ENCODE data around the gene TFG. TPM values are rescaled to one million over a fixed set of nuclear protein-coding genes. Genes with fewer than 3 reads are reported as not detected.

The TFG gene
- total RNA-seq, 1 donor from 2014 or later = 91.3 TPM

GRCh38 chr3:100745617-100746016 is 36.3 kb downstream of the TFG start:
- no peak for DNase-seq (ENCODE audit: low read depth, low spot score)
- no peak for TF ChIP-seq CTCF (conservative IDR thresholded peaks at IDR 0.05)
- no peaks in the 10 kb centered on the region for H3K27me3 Mint-ChIP-seq (ENCODE audit: low read depth)
- no peaks in the 10 kb centered on the region for H3K4me1 Mint-ChIP-seq
- H3K27ac Mint-ChIP-seq (ENCODE audit: unreplicated experiment) = no peak overlapping the region
- peaks cover 17% of the 10 kb centered on the region for H3K36me3 Mint-ChIP-seq (ENCODE audit: low read depth)
- no peak overlapping the region for H3K4me3 Mint-ChIP-seq
- H3K9me3 Mint-ChIP-seq = no peaks in the 10 kb centered on the region

DNA sequence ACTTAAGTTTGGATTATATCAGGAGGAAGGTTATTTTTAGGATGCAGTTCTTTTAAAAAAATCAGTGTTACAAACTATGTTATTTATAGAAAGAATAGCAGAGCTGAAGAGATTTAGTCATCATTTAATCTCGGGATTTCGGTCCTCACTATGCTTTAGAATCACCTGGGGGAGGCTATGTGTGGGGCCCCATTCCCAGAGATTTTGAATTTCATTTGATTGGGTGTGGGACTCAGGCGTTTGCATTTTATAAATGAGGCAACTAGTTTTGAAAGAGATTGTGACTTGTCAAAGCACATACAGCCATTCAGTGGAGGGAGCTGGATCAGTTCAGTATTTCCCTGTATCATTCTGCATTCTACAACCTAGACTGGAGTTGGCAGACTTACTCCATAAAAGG is 36.8 kb downstream of the TFG start:
- Mint-ChIP-seq H3K4me3 (no peak overlapping the region), H3K36me3 (ENCODE audit: low read depth) (peaks cover 18% of the 10 kb centered on the region)
- no peak for TF ChIP-seq CTCF (conservative IDR thresholded peaks at IDR 0.05)

GRCh38 chr3:100748220-100748619 is 38.9 kb downstream of the TFG start:
- H3K36me3 Mint-ChIP-seq (ENCODE audit: low read depth) = peaks cover 22% of the 10 kb centered on the region

More for the DNA sequence above, 36.8 kb downstream of the TFG start:
- Mint-ChIP-seq H3K4me1 (no peaks in the 10 kb centered on the region), H3K9me3 (no peaks in the 10 kb centered on the region), H3K27ac (ENCODE audit: unreplicated experiment) (no peak overlapping the region), H3K27me3 (ENCODE audit: low read depth) (no peaks in the 10 kb centered on the region)
- DNase-seq (ENCODE audit: low read depth, low spot score) = no peak

DNA sequence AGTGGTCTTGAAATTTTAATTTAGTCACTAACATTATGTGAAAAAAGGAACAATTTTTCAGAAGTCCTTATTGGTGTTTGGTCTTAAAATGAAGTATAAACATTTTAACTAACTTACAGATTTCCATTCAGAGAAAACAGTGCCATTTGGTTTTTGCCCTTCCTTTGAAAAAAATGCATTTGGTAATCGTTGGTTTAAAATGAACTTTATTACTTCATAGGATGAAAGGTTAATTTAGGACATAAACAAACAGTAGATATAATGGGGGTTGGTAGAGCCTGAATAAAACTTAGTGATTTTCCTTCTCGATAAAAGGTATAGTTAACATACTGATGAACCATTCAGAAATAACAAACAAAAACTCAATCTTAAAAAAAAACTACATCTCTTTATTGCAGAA is 39.7 kb downstream of the TFG start:
- no peak for DNase-seq (ENCODE audit: low read depth, low spot score)
- TF ChIP-seq CTCF (conservative IDR thresholded peaks at IDR 0.05) = no peak
- Mint-ChIP-seq H3K36me3 (ENCODE audit: low read depth) (peaks cover 23% of the 10 kb centered on the region), H3K27ac (ENCODE audit: unreplicated experiment) (no peak overlapping the region), H3K27me3 (ENCODE audit: low read depth) (no peaks in the 10 kb centered on the region), H3K9me3 (no peaks in the 10 kb centered on the region), H3K4me1 (no peaks in the 10 kb centered on the region), H3K4me3 (no peak overlapping the region)

More at GRCh38 chr3:100748220-100748619, 38.9 kb downstream of the TFG start:
- no peaks in the 10 kb centered on the region for H3K4me1 Mint-ChIP-seq
- no peak overlapping the region for H3K27ac Mint-ChIP-seq (ENCODE audit: unreplicated experiment)
- DNase-seq (ENCODE audit: low read depth, low spot score) = no peak
- TF ChIP-seq CTCF (conservative IDR thresholded peaks at IDR 0.05) = no peak
- no peak overlapping the region for H3K4me3 Mint-ChIP-seq
- no peaks in the 10 kb centered on the region for H3K9me3 Mint-ChIP-seq
- no peaks in the 10 kb centered on the region for H3K27me3 Mint-ChIP-seq (ENCODE audit: low read depth)

DNA sequence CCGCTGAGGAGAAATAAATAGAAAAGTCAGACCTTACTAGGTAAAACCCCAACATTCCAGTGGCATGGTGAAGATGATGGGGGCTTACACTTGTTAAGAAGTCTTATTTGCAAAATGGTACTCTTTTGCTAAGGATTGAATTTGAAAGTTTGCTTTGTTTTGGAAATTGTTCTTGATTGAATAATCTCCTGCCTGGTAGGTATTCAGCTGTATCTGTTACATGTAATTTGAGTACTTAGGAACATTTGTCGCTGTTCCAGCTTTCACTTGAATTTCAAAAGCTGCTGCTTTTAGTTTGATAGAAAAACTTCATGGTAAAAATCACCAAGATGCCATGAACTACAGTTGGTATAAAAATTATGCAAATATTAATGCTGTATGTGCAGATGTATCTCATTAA is 44.6 kb downstream of the TFG start:
- H3K4me1 Mint-ChIP-seq = no peaks in the 10 kb centered on the region
- no peak overlapping the region for H3K27ac Mint-ChIP-seq (ENCODE audit: unreplicated experiment)
- no peaks in the 10 kb centered on the region for H3K9me3 Mint-ChIP-seq
- H3K27me3 Mint-ChIP-seq (ENCODE audit: low read depth) = no peaks in the 10 kb centered on the region
- no peak for DNase-seq (ENCODE audit: low read depth, low spot score)
- peaks cover 16% of the 10 kb centered on the region for H3K36me3 Mint-ChIP-seq (ENCODE audit: low read depth)
- no peak overlapping the region for H3K4me3 Mint-ChIP-seq
- TF ChIP-seq CTCF (conservative IDR thresholded peaks at IDR 0.05) = no peak

All from neural crest cell (in vitro differentiated cells).